Stimulated activated CD8-positive, alpha-beta memory T cell treated with anti-CD3 and anti-CD28 coated beads, Interleukin-4, amount 100 ng/mL, for 4 hours (primary cell): ENCODE data around the gene TMCC2.
"Not testable (repeated sequence)": the region's sequence is repeated elsewhere in the genome, so short reads cannot be mapped to it uniquely, and the experiment has no call there.

Experiments
- DNase-seq, 2 donors: peaks; one replicate each; pipeline ENCODE4 v3.0.0-alpha.2; 2020; ENCODE audit warnings: low read depth in 2 of 2, low spot score in 1 of 2

TMCC2 gene, protein sequence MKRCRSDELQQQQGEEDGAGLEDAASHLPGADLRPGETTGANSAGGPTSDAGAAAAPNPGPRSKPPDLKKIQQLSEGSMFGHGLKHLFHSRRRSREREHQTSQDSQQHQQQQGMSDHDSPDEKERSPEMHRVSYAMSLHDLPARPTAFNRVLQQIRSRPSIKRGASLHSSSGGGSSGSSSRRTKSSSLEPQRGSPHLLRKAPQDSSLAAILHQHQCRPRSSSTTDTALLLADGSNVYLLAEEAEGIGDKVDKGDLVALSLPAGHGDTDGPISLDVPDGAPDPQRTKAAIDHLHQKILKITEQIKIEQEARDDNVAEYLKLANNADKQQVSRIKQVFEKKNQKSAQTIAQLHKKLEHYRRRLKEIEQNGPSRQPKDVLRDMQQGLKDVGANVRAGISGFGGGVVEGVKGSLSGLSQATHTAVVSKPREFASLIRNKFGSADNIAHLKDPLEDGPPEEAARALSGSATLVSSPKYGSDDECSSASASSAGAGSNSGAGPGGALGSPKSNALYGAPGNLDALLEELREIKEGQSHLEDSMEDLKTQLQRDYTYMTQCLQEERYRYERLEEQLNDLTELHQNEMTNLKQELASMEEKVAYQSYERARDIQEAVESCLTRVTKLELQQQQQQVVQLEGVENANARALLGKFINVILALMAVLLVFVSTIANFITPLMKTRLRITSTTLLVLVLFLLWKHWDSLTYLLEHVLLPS

DNA sequence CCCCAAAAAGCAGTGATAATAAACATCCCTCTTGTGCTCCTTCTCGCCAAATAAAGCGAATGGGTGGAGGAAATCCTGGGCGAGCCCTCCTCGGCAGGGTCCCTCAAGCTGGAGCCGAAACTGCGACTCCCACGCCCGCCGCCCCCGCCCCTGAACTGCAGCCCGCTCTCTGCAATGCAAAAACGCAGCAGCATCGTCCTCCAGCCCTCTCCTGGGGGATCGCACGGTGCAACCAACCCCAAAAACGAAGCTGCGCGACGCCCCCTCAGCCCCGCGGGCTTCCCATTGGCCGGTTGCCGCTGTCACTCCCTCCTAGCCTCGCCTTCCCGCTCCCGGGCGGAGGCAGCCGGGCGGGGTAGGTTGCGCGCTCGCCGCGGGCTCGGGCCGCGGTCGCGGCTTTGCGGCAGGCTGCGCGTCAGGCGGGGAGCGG, at the start of gene TMCC2:
Gene TMCC2, plus strand, starts transcription at position 363 of the 430 bp plus-strand sequence. CDS start 619 bp downstream, outside the sequence.
- peak; percentile 45 to 72 for DNase-seq

DNA sequence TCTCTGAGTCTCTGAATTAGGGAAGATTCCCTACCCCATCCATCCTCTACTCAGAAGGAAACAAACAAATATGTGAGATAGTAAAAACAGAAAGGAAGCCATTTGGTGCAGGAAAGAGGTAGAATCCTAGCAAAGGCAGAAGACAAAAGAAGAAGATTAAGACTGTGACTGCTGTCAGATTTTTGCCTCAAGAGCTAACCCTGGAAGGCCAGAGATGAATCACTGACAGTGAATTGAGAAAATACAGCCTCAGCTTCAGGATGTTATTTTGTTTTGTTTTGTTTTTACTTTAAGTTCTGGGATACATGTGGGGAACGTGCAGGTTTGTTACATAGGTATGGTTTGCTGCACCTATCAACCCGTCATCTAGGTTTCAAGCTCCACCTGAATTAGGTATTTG, 47.9 kb upstream of the TMCC2 start:
- DNase-seq: no peak

DNA sequence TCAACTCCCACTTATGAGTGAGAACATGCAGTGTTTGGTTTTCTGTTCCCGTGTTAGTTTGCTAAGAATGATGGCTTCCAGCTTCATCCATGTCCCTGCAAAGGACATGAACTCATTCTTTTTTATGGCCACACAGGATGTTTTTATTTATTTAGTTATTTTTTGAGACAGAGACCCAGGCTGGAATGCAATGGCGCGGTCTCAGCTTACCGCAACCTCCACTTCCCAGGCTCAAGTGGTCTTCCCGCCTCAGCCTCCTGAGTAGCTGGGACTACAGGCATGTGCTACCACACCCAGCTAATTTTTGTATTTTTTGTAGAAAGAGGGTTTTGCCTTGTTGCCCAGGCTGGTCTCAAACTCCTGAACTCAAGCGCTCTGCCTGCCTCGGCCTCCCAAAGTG, 47.4 kb upstream of the TMCC2 start:
- not testable (repeated sequence) for DNase-seq

DNA sequence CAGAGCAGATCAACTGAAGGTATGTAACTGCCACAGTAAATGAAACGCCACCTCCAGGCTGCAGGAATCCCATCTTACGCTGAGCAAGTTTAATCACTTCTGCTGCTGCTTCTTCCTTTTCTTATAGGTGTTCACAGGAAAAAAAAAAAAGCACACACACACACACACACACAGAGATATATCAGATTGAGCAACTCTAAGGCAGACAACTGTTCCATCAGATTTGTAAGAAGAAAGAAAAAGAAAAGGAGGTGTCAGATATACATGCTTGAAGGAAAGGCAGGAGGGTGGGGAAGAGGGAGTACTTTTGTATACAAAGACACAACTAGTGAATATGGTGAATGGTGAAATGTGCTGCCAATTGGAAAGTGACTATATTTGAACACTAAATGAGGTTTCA, 44.8 kb upstream of the TMCC2 start:
- no peak for DNase-seq

DNA sequence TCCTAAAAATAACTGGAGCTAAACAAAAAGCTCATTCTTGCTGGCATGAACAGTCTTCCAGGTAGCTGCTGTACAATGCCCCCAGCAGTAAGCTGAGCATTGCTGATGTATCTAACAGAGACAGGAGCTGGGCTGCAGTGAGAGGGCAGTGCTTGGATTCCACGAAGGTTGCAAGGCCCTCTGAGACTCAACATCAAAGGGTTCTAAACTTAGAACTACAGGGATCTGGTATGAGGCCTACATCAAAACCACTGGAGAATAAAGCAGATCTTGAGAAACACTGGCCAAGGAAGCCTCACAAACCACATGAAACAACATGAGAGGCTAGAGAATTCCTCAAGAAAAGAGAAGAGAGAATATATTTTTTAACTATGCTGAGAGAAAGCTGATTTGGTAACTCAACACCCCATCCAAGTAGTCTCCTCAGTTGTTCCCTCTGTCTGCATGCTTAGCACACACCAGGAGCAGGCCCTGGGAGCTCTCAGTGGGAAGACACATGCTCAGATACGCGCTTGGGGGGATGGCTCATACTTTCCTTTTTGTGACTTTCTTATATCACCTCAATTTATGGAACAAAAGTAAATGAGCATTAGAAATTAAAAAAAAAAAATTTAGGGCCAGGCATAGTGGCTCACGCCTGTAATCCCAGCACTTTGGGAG, 43.9 kb upstream of the TMCC2 start:
- no peak for DNase-seq

DNA sequence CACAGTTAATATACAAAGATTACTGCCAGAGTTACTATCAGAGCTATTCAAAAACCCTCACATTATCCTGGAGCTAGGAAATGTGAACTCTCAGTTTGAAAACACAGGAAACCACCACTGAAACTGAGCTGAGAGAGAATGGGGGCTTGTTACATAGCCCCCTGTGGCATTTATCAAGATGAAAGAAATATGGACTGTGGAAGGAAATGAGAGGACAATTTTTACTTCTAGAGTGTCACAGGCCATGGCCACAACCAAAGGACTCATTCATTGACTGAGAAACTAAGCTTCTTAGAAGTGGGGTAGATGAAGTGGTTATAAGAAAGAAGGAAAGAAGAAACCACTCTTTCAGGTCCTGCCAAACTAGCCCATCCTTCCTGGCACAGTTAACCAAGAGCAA, 41.6 kb upstream of the TMCC2 start:
- no peak for DNase-seq

DNA sequence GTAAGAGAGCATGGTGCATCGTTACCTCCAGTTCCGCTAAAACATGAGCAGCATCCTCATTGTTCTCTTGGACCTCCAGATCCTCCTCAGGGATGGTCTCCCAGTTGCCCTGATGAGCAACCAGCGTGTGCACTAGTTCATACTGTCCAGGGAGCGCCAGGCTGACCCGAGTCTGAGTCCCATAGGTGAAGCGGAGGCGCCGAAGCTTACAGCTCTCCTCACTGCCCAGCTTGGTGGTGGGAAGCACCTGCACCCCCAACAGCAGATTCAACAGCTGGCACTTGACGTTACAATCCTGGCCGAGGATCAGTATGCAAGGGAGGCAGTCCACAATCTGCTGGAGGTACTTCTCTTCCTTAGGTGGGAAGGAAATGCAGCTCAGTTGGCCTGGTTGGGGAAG, 40.3 kb upstream of the TMCC2 start:
- DNase-seq: no peak

DNA sequence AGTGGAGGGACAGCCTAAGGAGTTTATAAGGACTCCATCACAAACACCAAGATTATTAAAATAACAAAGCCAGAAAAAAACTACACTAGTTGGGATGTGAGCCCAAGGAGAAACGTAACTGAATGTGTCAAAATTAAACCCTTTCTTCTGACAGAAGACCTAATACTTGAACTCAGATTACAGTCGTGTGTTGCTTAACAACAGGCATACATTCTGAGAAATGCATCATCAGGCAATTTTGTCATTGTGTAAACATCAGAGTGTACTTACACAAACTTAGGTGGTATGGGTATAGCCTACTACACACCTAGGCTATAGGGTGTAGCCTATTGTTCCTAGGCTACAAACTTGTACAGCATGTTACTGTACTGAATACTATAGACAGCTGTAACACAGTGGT, 39.6 kb upstream of the TMCC2 start:
- no peak for DNase-seq

DNA sequence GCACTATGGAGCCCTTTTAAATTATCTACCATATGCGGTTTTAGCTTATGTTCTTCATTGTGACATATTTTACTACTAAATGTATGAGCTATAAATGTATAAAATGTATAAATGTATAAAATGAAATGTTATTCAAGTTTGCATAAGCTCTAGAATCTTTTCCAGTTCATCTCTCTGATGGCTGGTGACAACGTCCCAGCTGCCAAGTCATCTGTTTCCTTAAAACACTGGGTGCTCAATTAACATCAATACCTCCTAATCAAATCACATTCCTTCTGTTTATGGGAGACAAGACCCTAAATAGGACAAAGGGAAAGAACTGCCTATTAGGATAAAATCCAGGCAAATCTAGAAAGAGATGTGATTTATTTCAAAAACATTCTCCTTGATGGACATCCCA, 39.1 kb upstream of the TMCC2 start:
- DNase-seq: no peak

DNA sequence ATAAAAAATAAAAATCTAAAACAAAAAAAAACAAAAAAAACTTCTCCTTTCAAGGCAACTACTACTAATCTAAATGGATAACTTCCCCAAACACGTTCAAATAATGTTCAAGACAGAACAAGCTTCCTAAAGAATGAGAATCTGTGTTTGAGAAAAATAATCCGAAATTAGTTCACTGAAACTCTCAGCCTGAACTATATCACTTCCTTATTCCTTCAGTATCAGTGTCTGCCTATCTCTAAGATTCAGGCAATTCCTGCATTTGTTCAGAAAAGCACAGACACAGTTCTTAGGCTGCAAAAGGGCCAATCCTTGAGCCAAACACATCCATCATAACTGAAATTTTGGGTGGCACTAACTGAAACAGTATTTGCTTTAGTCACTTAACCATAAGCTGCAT, 38.6 kb upstream of the TMCC2 start:
- no peak for DNase-seq

DNA sequence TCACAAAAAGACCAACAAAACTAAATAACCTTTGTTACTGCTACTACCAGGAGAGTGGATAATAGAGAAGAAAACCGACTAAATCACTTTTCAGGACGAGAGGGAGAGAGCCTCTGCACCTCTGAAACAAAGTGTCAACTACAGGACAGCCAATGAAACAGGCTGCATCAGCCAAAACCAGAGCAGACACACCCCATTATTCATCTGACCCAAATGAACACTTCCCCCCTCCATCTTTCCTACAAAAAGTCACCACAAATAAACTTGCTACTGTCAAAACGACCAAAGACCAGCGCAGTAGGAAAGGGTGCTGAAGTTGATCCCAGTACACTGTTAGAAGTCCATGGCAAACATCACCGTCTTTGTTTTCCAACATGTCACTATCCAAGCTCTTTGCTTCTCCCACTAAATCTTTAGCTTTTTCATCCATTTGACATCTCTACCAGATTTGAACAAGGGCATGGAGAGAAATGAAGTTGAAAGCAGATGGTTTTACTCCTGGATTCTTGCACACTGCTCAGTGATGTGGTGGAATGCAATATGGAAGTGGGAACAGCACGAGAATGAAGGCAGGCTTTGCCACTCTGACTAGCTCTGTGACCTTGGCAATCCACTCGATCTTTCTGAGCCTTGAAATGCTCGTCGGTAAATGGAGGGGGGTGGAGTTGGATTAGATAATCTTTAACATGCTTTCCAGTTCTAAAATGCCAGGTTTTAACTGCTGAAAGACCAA, 36.7 kb upstream of the TMCC2 start:
- no peak for DNase-seq

DNA sequence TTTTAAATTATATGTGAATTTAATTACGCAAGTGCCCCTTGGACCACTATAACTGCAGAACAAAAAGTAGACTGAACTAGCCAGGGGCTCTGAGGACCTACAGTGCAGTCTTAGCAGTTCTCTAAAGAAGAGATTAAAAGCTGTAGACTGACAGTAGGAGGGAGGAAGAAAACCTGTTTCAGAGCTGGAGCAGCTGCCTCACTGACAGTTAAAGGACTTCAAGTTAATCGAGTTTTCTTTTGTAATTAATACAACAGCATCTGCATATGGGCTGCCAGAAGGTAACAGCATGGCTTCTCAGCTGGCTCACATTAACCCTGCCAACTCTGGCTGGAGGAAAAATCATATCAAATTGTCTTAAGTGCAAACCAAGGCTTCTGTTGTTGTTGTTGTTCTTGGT, 36.1 kb upstream of the TMCC2 start:
- no peak for DNase-seq

DNA sequence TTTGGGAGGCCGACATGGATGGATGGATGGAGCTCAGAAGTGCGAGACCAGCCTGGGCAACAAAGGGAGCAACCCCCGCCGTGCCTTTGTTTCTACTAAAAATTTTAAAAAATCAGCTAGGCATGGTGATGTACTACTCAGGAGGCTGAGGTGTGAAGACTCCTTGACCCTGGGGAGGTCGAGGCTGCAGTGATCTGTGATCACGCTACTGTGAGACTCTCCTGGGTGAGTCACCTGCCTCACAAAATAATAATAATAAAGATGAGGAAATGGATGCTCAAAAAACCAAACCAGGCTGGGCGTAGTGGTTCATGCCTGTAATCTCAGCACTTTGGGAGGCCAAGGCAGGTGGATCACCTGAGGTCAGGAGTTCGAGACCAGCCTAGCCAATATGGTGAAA, 35.5 kb upstream of the TMCC2 start:
- DNase-seq: no peak

DNA sequence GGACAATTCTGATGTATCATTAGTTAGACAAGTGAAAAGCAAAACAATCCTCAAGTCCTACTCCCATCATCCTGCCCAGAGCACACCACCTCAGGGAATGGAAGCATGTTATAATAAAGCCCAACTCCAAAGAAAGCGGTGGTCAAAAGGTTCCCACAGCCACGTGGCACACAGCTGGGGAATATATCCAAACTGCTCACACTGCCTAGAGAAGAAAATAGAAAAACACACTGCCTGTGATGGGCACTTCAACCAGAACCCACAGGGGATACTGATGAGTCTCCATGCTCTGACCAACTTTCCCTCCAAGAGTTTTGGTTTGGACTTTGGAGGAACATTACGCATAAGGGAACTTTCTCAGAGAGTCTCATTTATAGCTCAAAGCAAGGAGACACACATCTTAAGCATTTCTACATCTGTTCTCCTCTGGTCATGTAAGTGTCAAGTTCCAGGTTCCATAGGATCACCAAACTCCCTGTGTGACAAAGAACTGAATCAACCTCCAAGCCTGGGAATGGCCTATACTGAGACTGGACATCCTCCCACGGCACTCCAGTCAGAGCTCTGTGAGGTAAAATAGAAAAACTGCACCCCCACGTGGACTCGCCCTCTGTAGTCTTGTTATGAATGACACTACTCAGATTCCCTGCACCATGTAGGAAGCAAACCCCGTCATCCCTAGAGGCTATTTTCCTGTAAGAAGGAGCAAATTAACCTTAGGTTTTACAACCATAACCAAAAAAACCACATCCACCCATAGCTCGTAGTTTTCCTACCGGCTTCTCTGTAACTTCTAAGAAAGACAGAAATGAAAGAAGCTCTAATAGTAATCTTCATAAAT, 28.4 kb upstream of the TMCC2 start:
- DNase-seq: no peak

DNA sequence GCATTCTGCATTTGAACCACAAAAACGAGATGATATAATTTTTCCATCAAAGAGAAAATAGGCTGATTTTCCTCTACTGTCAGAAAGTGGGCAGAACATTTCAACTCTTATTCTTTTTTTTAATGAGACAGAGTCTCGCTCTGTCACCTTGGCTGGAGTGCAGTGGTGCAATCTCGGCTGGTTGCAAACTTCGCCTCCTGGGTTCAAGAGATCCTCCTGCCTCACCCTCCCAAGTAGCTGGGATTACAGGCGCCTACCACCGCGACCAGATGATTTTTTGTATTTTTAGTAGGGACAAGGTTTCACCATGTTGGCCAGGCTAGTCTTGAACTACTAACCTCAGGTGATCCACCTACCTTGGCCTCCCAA, 27.8 kb upstream of the TMCC2 start:
- DNase-seq: no peak

DNA sequence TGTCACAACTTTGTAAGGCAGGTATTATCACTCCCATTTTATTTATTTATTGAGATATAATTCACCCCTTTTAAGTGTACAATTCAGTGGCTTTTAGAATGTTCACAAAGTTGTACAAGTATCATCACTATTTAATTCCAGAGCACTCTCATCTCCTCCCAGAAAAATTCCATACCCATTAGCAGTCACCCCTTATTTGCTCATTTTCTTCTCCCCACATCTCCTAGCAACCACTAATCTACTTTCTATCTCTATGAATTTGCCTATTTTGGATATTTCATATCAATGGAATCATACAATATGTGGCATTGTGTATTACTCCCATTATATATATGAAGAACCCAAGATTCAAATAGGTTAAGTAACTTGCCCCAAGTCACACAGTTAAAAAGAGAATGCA, 23.2 kb upstream of the TMCC2 start:
- DNase-seq: no peak

DNA sequence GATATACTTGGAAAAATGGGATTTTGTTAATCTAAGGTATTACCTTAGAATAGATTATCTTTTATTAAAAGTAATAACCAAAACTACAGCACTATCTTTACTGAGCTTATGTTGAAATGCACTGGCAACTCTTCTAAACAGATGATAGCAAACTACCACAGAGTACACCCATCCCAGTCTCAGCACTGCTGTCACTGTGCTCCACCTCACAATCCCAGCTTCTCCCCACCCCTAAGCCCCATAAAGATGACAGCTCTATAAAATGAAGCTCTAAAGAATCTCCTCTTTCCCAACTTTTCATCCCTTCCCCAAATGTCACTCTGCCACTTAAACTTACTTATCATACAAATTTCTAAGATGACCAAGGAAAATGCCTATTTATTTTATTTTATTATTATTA, 22.7 kb upstream of the TMCC2 start:
- no peak for DNase-seq

DNA sequence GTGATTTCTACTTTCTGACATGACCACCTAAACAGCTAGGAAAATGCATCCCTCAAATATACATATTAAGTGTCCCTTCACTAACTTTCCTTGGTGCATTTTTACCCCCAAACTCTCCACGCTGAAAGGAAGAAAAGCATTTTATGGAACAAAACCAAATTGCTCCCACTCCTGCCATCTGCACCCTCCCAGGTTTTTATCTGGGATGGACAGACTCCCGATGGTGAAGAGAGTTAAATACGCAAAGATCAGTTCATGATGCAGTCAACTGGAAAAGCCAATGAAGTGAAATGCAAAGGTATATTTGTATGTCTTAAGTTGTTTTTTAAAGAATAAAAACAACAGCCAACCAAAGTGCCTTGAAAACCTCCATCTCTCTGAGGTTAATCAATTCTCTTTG, 18.9 kb upstream of the TMCC2 start:
- no peak for DNase-seq

DNA sequence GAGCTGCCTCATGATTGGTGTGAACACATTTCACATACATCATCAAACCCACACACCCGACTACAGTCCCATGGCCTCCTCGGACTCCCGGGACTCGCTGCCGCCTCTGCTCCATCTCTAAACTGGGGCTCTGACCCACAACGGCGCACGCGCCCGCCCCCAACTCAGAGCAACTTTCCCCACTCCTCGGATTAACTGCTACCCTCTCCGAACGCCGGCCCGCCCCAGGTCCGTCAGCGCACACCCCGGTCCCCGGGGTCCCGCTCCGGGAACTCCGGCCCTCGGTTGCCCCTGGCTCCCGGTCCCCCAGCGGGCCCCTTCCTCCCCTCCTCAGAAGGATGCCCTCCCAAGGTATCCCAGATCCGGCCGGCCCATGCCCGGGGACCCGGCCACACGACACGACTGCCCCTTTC, 17.0 kb upstream of the TMCC2 start:
- no peak for DNase-seq

DNA sequence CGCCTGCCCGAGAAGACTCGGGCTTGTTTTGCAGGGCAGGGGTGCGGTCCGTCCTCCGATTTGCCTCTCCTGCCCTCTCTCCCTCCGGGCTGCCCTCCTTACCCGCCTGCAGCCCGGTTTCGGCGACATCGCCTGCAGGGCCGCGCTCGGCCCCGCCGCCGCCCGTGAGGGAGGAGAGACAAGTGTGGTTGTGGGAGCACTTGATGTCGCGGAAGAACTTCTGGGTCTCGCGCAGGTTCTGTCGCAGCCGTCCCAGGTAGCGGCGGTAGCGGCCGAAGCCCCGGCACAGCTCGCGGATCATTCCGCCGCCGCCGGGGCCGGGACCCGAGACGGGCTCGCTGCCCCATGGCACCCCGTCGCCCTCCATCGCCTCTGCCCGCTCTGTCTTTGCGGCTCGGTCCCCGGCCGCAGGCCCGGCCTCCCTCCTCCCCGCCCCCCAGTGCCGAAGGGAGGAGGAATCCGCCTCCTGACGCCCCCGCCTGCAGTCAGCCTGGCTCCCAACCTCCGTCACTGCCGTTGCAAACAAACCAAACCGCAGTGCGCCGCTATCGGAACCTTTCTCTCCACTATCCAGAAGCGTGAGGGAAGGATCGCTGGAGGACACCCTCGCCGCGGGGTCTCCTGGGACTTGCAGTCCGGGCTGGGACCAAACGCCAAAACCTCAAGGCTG, 16.4 kb upstream of the TMCC2 start, which contains the start of gene DSTYK:
Gene DSTYK, minus strand, starts transcription at position 534 of the 670 bp plus-strand sequence. Its CDS starts 167 bp downstream, at position 367.
- DNase-seq: peak; percentile 84 to 87
